H1 (cell line): Measurements from ENCODE around the gene FCGBP. TPM values are rescaled to one million over a fixed set of nuclear protein-coding genes. Genes with fewer than 3 reads are reported as not detected.

Experiments used
- ATF2 ChIP-seq: IDR thresholded peaks from 2 replicates; pipeline ENCODE4 v1.6.1; 2012; ENCODE audit warnings: low read length, inconsistent platforms
- HDAC6 ChIP-seq: IDR thresholded peaks from one replicate; pipeline ENCODE4 v1.7.1; 2012; ENCODE audit warnings: low read depth, mild to moderate bottlenecking, inconsistent platforms, low read length, moderate library complexity
- SAP30 ChIP-seq: fragments of 300-600 bp; sonication (generic); IDR thresholded peaks from 2 replicates; pipeline ENCODE4 v1.7.1; 2012; ENCODE audit warnings: low read length, moderate library complexity, mild to moderate bottlenecking, inconsistent platforms; ENCODE audit not compliant: insufficient read depth, insufficient replicate concordance
- polyA plus RNA-seq, 7 experiments: library from polyadenylated mRNA; depleted of rRNA in 3 of 7; stranded (reverse) in 5 of 7; unstranded in 2 of 7; fragments of >200 nt in 5 of 7; fragments of 200-250 nt in 2 of 7; gene quantifications; 1 replicate in 5 of 7; 2 replicates in 1 of 7; 4 replicates in 1 of 7; pipeline versions ENCODE4 v1.2.1 to v1.2.3, GENCODE V29; 2011 to 2013; ENCODE audit warnings: missing spikeins in 2 of 7, mixed read lengths in 2 of 7
- total RNA-seq: library from RNA; stranded (reverse); fragmentation: NEBNext Ultra II Directional; extraction: Animal tissue kit (Norgen Biotek cat#: 25700); gene quantifications from 2 replicates; pipeline ENCODE4 v1.2.1, GENCODE V29; 2021

The FCGBP gene
- total and polyA plus RNA-seq, 2 of the 8 experiments (the other 6 are each of a cell fraction or from before 2014, with no cell fraction given) = 1.1 to 3.1 TPM

DNA sequence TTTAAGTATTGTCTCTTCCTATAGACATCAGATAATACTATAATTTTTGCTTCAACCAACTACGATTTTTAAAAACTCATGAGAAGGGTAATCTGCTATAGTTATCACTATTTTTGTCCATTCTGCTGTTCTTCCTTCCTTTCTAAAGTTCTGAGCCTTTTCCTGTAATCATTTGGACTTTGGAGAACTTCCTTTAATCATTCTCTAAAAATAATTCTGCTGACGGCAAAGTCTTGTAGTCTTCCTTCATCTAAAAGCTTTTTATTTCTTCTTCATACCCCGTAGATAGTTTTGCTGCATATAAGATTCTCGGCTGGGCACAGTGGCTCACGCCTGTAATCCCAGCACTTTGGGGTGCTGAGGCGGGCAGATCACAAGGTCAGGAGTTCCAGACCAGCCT, 5.1 kb upstream of the FCGBP start (continued):
- TF ChIP-seq ATF2 (no peak), SAP30 (no peak), HDAC6 (no peak)
